GM19239 (cell line): ENCODE measurements around the gene CLDN14.

Experiments
- DNase-seq: peaks from one replicate; pipeline ENCODE4 v3.0.0; 2011; ENCODE audit warnings: low spot score; ENCODE audit not compliant: insufficient read length
- FAIRE-seq: peaks from 2 replicates; lab custom pipeline; 2011; peaks lifted over from hg19 to GRCh38; lab: Jason Lieb, UNC

Gene CLDN14

DNA sequence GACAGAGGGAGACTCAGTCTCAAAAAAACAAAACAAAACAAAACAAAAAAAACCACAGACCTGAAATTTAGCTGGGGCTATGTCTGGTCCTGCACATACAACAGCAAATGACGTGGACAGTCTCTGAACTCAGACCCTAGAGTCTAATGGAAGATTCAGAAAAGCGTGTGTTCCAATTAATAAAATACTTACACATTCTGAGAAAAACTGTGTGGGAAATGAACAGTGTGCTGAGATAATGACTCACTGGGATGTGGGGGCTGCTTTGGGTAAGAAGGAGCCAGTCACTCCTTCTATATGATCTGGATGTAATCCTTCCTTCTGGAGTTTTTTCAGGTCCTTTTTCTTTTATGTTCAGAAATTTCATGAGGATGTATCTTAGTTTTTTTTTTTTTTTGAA is 29.4 kb downstream of the CLDN14 start:
- DNase-seq (no peak), FAIRE-seq (no peak)

GRCh38 chr21:36446301-36446700 is 33.6 kb downstream of the CLDN14 start:
- DNase-seq (no peak), FAIRE-seq (no peak)

DNA sequence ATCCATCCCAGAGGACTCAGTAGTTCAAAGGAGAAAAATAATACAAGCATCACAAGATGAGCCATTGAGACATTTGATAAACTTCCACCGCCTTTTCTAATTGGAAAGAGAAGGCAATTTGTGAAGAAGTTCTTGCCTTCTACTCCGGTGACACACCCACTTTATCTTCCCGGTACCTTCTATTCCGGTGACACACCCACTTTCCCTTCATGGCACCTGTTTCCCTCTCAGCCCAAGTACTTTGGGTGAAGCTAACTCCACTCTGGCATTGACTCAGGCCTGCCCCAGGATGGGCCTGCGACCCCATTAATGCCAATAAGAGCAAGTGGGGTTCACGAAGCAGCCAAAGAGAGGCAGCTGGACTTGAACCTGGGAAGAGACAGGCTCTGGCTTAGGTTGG is 38.2 kb downstream of the CLDN14 start:
- DNase-seq (no peak), FAIRE-seq (no peak)

- DNase-seq (no peak), FAIRE-seq (no peak)
Measured at GRCh38 chr21:36437745-36438128, 42.2 kb downstream of the CLDN14 start.

DNA sequence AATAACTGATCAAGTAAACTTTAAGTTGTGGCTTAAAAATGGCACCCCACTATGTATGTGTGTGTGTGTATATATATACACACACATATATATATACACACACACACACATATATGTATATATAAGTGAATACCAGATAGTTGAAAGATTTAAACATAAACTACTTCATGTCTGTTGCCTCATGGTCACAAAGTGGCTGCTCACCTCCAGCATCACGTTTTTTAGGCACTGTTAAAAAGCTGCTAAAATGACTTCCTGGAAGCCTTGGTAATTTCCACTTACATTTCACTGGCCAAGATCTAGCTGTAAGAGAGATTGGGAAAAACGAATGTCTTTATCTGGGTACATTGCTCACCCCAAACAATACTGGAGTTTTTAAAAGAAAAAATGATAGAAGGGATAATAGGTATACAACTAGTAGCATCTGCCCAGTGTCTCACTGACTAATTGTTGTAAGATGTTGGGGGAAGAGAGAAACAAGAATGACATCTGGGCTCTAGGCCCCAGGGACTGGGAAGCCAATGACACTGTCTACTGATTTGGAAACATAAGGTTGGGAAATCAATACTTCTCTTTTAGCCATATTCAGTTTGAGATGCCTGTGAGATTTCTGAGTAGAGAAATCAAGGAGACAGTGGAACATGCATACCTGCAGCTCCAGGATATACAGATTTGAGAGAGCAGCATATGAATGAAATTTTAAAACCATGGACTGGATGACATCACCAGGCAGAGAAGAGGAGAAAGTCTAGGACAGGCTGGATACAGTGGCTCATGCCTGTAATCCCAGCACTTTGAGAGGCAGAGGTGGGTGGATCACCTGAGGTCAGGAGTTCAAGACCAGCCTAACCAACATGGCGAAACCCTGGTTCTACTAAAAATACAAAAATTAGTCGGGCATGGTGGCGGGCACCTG is 42.8 kb downstream of the CLDN14 start:
- FAIRE-seq (no peak), DNase-seq (no peak)

DNA sequence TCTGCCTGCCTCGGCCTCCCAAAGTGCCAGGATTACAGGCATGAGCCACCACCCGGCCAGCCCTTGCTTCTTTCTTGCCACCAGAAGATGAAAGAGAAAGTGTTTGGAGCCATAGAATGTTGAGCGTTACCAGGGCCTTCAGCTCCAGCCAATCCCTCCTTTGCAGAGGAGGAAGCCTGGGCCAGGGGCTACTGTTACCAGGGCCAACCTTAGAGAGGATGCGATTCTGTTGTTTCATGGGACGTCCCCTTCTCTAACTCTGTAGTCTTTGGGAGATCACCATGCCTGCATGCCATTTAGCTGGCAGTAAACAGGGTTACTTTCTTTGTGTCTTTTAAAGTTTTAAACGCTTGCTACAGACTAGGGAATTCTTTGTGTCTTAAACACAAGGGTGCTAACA is 45.8 kb downstream of the CLDN14 start:
- FAIRE-seq = no peak

GRCh38 chr21:36433059-36433709 is 46.7 kb downstream of the CLDN14 start:
- no peak for FAIRE-seq
- DNase-seq = no peak

More for the DNA sequence above, 45.8 kb downstream of the CLDN14 start:
- no peak for DNase-seq

GRCh38 chr21:36431252-36431651 is 48.7 kb downstream of the CLDN14 start:
- no peak for FAIRE-seq
- DNase-seq = no peak

DNA sequence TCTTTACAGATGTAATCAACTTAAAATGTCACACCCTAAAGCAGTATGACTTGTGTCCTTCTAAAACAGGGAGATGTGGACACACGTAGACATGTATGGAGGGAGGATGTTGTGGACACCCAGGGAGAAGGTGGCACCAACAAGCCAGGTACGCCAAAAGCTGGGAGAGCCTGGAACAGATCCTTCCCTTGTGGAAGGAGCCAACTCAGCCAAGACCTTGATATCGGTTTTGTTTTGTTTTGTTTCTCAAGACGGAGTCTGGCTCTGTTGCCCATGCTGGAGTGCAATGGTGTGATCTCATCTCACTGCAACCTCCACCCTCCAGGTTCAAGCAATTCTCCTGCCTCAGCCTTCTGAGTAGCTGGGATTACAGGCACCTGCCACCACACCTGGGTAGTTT is 49.1 kb downstream of the CLDN14 start:
- FAIRE-seq (no peak), DNase-seq (no peak)

GRCh38 chr21:36429947-36430546 is 49.9 kb downstream of the CLDN14 start:
- DNase-seq = peak; percentile 71
- FAIRE-seq = peak; percentile 75

GRCh38 chr21:36428761-36429432 is 51.0 kb downstream of the CLDN14 start:
- FAIRE-seq = no peak
- DNase-seq = no peak

DNA sequence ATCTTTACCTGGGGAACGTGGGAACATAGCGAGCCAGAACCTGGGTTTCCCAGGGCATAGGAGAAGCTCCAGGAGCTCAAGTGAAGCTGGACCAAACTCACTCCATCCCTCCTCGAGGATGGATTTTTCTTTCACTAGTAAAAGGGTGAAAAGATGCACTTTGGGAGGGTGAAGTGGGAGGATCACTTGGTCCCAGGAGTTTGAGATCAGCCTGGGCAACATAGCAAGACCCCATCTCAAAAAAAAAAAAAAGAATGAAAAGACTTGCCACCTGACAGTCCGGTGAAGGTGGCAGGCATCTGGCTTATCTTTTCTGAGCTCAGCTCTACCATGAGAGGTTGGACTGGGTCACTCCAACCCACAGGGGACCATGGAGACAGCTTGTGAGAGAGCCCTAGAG is 52.4 kb downstream of the CLDN14 start:
- DNase-seq = no peak
- FAIRE-seq = no peak

DNA sequence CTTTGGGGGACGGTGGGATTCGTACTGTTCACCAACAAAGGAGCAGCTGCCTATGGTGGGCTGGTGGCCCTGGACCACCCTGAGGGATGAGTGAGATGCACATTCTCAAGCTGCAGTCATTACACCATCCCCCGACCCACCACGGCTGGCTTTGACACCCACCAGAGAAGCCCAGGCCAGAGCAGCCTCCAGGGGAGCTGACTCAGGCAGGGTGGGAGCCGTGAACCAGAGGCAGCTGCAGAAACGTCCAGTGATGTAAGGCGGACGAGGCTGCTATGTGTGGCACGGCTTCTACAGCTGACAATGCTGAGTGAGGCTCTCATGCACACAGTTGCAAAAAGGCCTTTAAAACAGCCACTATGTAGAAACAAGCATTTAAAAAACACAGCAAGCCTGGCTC is 54.6 kb downstream of the CLDN14 start:
- no peak for DNase-seq
- no peak for FAIRE-seq

DNA sequence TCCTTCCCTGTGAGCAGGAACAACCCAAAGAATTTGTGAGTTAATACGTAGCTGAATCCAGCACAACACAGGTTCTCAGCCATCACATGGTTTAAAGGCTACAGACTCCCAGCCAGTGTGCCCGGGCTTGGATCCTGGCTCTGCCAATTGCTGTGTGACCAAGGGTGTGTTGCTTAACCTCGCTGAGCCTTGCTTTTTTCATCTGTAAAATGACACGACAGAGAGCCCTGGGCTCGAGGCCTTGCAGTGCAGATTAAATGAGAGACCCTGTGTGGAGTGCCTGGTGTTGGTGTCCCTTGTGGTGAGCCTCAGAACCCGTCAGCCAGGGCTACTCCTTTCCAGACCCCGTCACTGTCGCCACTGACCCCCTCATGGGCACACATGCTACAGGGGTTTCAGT is 55.3 kb downstream of the CLDN14 start:
- DNase-seq (no peak), FAIRE-seq (no peak)

- no peak for FAIRE-seq
Measured at GRCh38 chr21:36423771-36424433, 56.0 kb downstream of the CLDN14 start.

GRCh38 chr21:36422279-36423098 is 57.4 kb downstream of the CLDN14 start:
- no peak for FAIRE-seq
- peak; percentile 46 for DNase-seq

More at GRCh38 chr21:36423771-36424433, 56.0 kb downstream of the CLDN14 start:
- no peak for DNase-seq

DNA sequence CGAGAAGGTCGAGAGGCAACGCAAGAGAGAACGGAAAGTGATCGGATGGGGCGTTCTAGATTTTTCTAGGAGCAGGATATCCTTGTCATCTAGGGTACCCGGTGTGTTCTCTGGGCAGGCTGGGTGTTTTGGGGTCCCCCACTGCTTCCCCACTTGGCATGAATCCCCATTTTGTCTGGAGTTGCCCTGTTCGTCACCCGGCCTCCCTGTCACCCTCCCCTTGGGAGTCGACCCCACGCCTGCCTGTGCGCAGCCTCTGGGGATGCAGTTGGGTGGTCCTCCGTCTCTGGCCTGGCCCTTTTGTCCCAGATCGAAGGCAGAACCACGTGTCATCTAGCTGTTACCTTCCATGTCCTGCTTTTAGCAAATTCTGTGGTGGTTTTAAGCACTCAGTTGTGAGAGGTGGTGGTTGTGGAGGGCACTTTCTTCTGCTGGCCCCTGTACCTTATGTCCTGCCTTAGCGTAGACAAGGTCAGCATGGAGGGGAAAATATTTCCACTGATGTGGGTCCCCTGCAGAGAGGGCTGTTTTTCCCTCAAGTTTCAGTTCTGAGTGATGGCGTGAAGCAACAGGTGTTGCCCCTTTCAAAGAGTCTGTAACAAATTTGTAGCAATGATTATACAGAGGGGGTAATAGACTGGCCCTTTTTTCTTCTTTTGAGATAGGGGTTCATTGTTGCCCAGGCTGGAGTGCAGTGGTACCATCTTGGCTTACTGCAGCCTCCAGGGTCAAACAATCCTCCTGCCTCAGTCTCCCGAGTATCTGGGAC is 59.2 kb downstream of the CLDN14 start:
- DNase-seq = no peak

GRCh38 chr21:36419996-36420395 is 59.9 kb downstream of the CLDN14 start:
- FAIRE-seq = peak; percentile 64

More for the DNA sequence above, 59.2 kb downstream of the CLDN14 start:
- FAIRE-seq = no peak

More at GRCh38 chr21:36419996-36420395, 59.9 kb downstream of the CLDN14 start:
- peak; percentile 76 for DNase-seq
